DND-41 (cell line): Measurements from ENCODE around the gene CTSW.

Experiments used
- ATAC-seq: fragments of 200-7000 bp; cut with Tn5 transposase; 3 replicates; pipeline ENCODE4 v1.9.1; 2021; ENCODE audit warnings: low read depth; ENCODE audit not compliant: insufficient read depth
- DNase-seq: peaks from one replicate; pipeline ENCODE4 v3.0.0-alpha.2; 2020
- H2AFZ ChIP-seq: 2 replicates; pipeline ENCODE4 v1.6.0; 2012; ENCODE audit warnings: low read depth, low read length
- H3K27ac ChIP-seq: 2 replicates; pipeline ENCODE4 v1.5.1; 2012; ENCODE audit warnings: low read length, inconsistent platforms
- H3K27me3 ChIP-seq: fragments of 200-600 bp; sonication (generic); 2 replicates; pipeline ENCODE4 v1.6.0; 2012; ENCODE audit warnings: low read length, mild to moderate bottlenecking, inconsistent platforms; ENCODE audit not compliant: insufficient read depth, poor library complexity
- H3K36me3 ChIP-seq: 2 replicates; pipeline ENCODE4 v1.5.1; 2012; ENCODE audit warnings: low read length, inconsistent platforms; ENCODE audit not compliant: insufficient read depth
- H3K4me1 ChIP-seq: 2 replicates; pipeline ENCODE4 v1.5.1; 2012; ENCODE audit warnings: mild to moderate bottlenecking, low read length; ENCODE audit not compliant: insufficient read depth
- H3K4me2 ChIP-seq: 2 replicates; pipeline ENCODE4 v1.6.0; 2012; ENCODE audit warnings: mild to moderate bottlenecking, moderate library complexity, low read length, inconsistent platforms; ENCODE audit not compliant: insufficient read depth
- H3K4me3 ChIP-seq, 2 experiments: fragments of 200-600 bp in 1 of 2; shearing (Covaris generic) in 1 of 2; 2 replicates each; pipeline ENCODE4 v1.5.1; 2012 to 2016; ENCODE audit warnings: inconsistent platforms in 2 of 2, low read length in 2 of 2, mild to moderate bottlenecking in 2 of 2, low read depth in 1 of 2, moderate library complexity in 1 of 2
- H3K79me2 ChIP-seq: 2 replicates; pipeline ENCODE4 v1.6.0; 2012; ENCODE audit warnings: low read length, inconsistent platforms; ENCODE audit not compliant: insufficient read depth
- H3K9ac ChIP-seq: 2 replicates; pipeline ENCODE4 v1.6.0; 2012; ENCODE audit warnings: low read depth, mild to moderate bottlenecking, inconsistent platforms, low read length, moderate library complexity
- H3K9me3 ChIP-seq: 2 replicates; pipeline ENCODE4 v1.5.1; 2012; ENCODE audit warnings: low read length, moderate library complexity, mild to moderate bottlenecking, inconsistent platforms; ENCODE audit not compliant: insufficient read depth, severe bottlenecking
- H4K20me1 ChIP-seq: 2 replicates; pipeline ENCODE4 v1.6.0; 2012; ENCODE audit warnings: low read length; ENCODE audit not compliant: insufficient read depth
- CTCF ChIP-seq: IDR thresholded peaks from 2 replicates; pipeline ENCODE4 v1.5.1; 2012; ENCODE audit warnings: borderline replicate concordance, low read length, moderate library complexity, mild to moderate bottlenecking; ENCODE audit not compliant: poor library complexity, severe bottlenecking; ENCODE audit errors: extremely low read depth
- EZH2 ChIP-seq: IDR thresholded peaks from 3 replicates; pipeline ENCODE4 v1.6.1; 2012; ENCODE audit warnings: borderline replicate concordance, low read depth, mild to moderate bottlenecking, moderate library complexity, low read length, inconsistent platforms; ENCODE audit not compliant: severe bottlenecking

Gene CTSW

DNA sequence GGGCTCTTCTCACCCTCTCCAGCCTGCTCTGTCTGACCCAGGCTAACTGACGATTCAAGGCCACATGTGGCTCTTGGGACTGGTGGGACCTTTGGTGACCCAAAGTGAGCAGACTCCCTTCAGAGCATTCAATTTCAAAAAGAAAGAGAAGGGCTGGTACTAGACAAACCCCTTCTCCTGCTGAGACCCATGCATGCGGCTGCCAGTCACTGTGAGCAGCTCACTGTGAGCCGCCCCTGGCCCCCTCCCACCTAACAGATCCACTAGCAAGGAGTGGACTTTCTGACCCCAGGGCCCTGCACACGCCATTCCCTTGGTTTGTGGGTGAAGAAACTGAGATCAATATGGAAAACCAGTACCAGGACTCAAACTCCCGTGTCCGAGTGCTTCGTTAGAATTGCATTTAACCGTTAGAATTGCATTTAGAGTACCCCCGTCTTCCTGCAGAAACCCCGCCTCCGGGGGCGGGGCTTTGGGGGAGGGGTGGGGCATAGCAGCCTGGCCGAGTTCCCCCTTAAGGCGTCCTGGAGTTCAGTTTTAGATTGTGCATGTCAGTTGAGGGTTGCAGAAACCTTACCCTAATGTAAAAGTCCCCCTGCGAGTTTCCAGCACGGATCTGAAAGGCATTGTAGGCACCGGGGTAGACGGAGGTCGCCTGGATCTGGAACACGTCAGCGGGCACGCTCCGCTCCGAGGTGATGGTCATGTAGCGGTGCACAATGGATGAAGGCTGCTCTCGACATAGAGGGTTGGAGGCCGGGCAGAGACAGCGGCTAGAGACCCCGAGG lies 12.2 kb upstream of the CTSW start:
- peak; percentile 12; the same call in 1 of the 3 replicates for ATAC-seq
- peaks cover 32% of the 10 kb centered on the region for H4K20me1 ChIP-seq
- no peak overlapping the region for H3K9ac ChIP-seq
- TF ChIP-seq CTCF (no peak), EZH2 (no peak)
- peaks cover 21% of the 10 kb centered on the region for H3K4me1 ChIP-seq
- no peaks in the 10 kb centered on the region for H3K9me3 ChIP-seq
- no peak overlapping the region for H3K4me2 ChIP-seq
- peak; percentile 54 for DNase-seq
- no peak overlapping the region for H3K4me3 ChIP-seq
- no peak overlapping the region for H2AFZ ChIP-seq
- H3K27ac ChIP-seq, result no peak overlapping the region
- no peaks in the 10 kb centered on the region for H3K27me3 ChIP-seq
- peaks cover 49% of the 10 kb centered on the region for H3K36me3 ChIP-seq
- H3K79me2 ChIP-seq, result peaks cover 10% of the 10 kb centered on the region

DNA sequence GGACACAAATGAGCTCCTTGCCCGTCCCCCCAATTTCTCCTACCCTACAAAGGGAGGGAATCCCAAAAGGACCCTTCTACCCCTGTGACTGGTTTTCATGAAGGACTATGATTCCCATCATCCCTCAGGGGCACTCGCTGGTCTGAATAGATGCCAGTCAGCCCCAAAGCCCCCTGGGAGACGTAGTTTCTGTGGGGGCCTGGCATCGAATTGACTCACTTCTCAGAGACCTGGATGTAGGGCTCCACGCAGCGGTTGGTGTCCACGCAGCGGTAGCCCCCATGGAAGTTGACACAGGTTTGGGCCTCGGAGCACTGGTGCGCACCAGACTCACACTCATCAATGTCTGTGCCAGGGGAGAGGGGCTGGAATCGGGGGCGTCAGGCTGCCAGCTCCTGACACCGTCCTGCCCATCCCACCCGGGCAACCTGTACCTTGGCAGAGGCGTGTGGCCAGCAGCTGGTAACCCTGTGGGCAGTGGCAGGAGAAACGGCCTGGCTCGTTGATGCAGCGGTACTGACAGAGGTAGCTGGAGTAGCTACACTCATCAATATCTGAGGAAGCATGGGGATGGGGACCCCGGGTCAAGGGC lies 11.5 kb upstream of the CTSW start:
- Histone ChIP-seq H3K27me3 (no peaks in the 10 kb centered on the region), H2AFZ (no peak overlapping the region), H3K4me1 (peaks cover 19% of the 10 kb centered on the region), H4K20me1 (peaks cover 31% of the 10 kb centered on the region), H3K9me3 (no peaks in the 10 kb centered on the region), H3K9ac (no peak overlapping the region), H3K27ac (no peak overlapping the region), H3K4me3 (no peak overlapping the region), H3K4me2 (no peak overlapping the region), H3K36me3 (peaks cover 43% of the 10 kb centered on the region), H3K79me2 (0 out of 2 replicates have a peak, but pooled peaks cover 3% of the 10 kb centered on the region)
- DNase-seq, result peak; percentile 52
- TF ChIP-seq EZH2, result no peak
- no peak for TF ChIP-seq CTCF
- ATAC-seq, result peak; percentile 63

- H3K4me1 ChIP-seq, result peaks cover 19% of the 10 kb centered on the region
- H3K79me2 ChIP-seq, result no peaks in the 10 kb centered on the region
- peaks cover 24% of the 10 kb centered on the region for H4K20me1 ChIP-seq
- TF ChIP-seq CTCF (no peak), EZH2 (no peak)
- no peaks in the 10 kb centered on the region for H3K27me3 ChIP-seq
- no peak overlapping the region for H3K4me2 ChIP-seq
- no peak overlapping the region for H3K27ac ChIP-seq
- H2AFZ ChIP-seq, result no peak overlapping the region
- no peak overlapping the region for H3K4me3 ChIP-seq
- no peaks in the 10 kb centered on the region for H3K9me3 ChIP-seq
- ATAC-seq (no peak), DNase-seq (no peak)
- peaks cover 35% of the 10 kb centered on the region for H3K36me3 ChIP-seq
- H3K9ac ChIP-seq, result no peak overlapping the region
Measured at GRCh38 chr11:65868907-65869306, 10.7 kb upstream of the CTSW start.
